Esophagus squamous epithelium (tissue), 4 donors: ENCODE results near the gene ANKRD44.

ENCODE experiments used
- CTCF ChIP-seq, 6 experiments: fragments of 450-650 bp in 4 of 6; fragments of 200-600 bp in 2 of 6; sonication (generic) in 2 of 6; IDR thresholded peaks; one replicate each; pipeline ENCODE4 v1.5.1; 2016 to 2019; ENCODE audit warnings: antibody characterized with exemption in 6 of 6, mild to moderate bottlenecking in 4 of 6, moderate library complexity in 4 of 6
- POLR2A ChIP-seq, 4 donors: fragments of 450-650 bp; IDR thresholded peaks; one replicate each; pipeline ENCODE4 v1.6.1; 2017; ENCODE audit warnings: antibody characterized with exemption in 4 of 4, mild to moderate bottlenecking in 4 of 4, moderate library complexity in 3 of 4

- TF ChIP-seq CTCF (IDR thresholded peaks at IDR 0.05) (no peak), POLR2A (IDR thresholded peaks at IDR 0.05) (no peak)
Measured at GRCh38 chr2:196965651-196966050, 344.9 kb downstream of the ANKRD44 start.
